GM19395 (cell line): ENCODE results near the gene ASH1L.
"Not testable (repeated sequence)": the region's sequence is repeated elsewhere in the genome, so short reads cannot be mapped to it uniquely, and the experiment has no call there.

Experiments used
- ATAC-seq: cut with Tn5 transposase; IDR thresholded peaks from one replicate; pipeline ENCODE4 v1.9.1; 2021; ENCODE audit warnings: mild to moderate bottlenecking, moderate library complexity; ENCODE audit not compliant: unreplicated experiment

ASH1L gene

GRCh38 chr1:155562581-155563376, at the start of gene ASH1L:
TSS of gene ASH1L (minus strand) at chr1:155562803. CDS start at chr1:155521519, 41,284 bp downstream.
- peak; percentile 78 for ATAC-seq

- ATAC-seq, result peak; percentile 40
Measured at GRCh38 chr1:155610257-155610647, 47.6 kb upstream of the ASH1L start.

GRCh38 chr1:155609515-155610256, 47.1 kb upstream of the ASH1L start, which contains the start of gene MSTO1:
TSS of gene MSTO1 (plus strand) at chr1:155610218. CDS start at chr1:155610249, 31 bp downstream.
- ATAC-seq, result peak; percentile 90

GRCh38 chr1:155608888-155609225, 46.3 kb upstream of the ASH1L start:
- no peak for ATAC-seq

- no peak for ATAC-seq
Measured at GRCh38 chr1:155607708-155608107, 45.1 kb upstream of the ASH1L start.

- ATAC-seq, result not testable (repeated sequence)
Measured at GRCh38 chr1:155599828-155600572, 37.4 kb upstream of the ASH1L start.

GRCh38 chr1:155598842-155599331, 36.3 kb upstream of the ASH1L start:
- ATAC-seq, result no peak

GRCh38 chr1:155596864-155597263, 34.3 kb upstream of the ASH1L start:
- ATAC-seq, result no peak

- not testable (repeated sequence) for ATAC-seq
Measured at GRCh38 chr1:155595877-155596474, 33.4 kb upstream of the ASH1L start.

- no peak for ATAC-seq
Measured at GRCh38 chr1:155591770-155592169, 29.2 kb upstream of the ASH1L start.

GRCh38 chr1:155590516-155591247, 28.1 kb upstream of the ASH1L start:
- not testable (repeated sequence) for ATAC-seq

- ATAC-seq, result not testable (repeated sequence)
Measured at GRCh38 chr1:155589282-155589681, 26.7 kb upstream of the ASH1L start.

GRCh38 chr1:155583846-155584245, 21.2 kb upstream of the ASH1L start:
- not testable (repeated sequence) for ATAC-seq

GRCh38 chr1:155575608-155576007, 13.0 kb upstream of the ASH1L start:
- ATAC-seq, result not testable (repeated sequence)

GRCh38 chr1:155574077-155574476, 11.5 kb upstream of the ASH1L start:
- no peak for ATAC-seq

GRCh38 chr1:155570593-155570990, 8.0 kb upstream of the ASH1L start:
- no peak for ATAC-seq

GRCh38 chr1:155569988-155570592, 7.5 kb upstream of the ASH1L start:
- no peak for ATAC-seq

- ATAC-seq, result not testable (repeated sequence)
Measured at GRCh38 chr1:155563377-155564022, 897 bp upstream of the ASH1L start.
